C4-2B (cell line): ENCODE data around the gene RAB6C.
"Not testable (repeated sequence)": the region's sequence is repeated elsewhere in the genome, so short reads cannot be mapped to it uniquely, and the experiment has no call there.

Source experiments
- ZFX ChIP-seq: fragments of 450-650 bp; IDR thresholded peaks from 2 replicates; pipeline ENCODE4 v1.6.1; 2017
- TF ChIP-seq, protein P1 (sequence below): fragments of 450-650 bp; conservative IDR thresholded peaks from 2 replicates; pipeline ENCODE4 v1.5.1; 2017; ENCODE audit warnings: mild to moderate bottlenecking

DNA sequence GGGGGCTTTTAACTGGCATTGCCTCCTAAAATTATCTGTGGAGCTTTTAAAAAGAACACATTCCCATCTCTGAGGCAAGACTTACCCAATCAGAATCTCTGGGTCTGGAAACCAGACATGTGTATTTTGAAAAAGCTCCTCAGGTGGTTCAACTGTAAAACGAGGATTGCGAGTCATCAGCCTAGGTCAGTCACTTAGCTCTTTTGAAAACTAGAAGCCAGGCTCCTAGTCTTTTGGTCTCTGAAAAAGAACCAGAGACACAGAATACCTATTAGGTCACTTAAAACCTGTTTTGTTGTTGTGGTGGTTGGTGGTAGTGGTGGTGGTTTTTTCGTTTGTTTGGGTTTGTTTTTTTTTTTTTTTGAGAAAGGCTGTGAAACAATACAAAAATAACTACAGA, 2.5 kb upstream of the RAB6C start:
- TF ChIP-seq, protein P1, sequence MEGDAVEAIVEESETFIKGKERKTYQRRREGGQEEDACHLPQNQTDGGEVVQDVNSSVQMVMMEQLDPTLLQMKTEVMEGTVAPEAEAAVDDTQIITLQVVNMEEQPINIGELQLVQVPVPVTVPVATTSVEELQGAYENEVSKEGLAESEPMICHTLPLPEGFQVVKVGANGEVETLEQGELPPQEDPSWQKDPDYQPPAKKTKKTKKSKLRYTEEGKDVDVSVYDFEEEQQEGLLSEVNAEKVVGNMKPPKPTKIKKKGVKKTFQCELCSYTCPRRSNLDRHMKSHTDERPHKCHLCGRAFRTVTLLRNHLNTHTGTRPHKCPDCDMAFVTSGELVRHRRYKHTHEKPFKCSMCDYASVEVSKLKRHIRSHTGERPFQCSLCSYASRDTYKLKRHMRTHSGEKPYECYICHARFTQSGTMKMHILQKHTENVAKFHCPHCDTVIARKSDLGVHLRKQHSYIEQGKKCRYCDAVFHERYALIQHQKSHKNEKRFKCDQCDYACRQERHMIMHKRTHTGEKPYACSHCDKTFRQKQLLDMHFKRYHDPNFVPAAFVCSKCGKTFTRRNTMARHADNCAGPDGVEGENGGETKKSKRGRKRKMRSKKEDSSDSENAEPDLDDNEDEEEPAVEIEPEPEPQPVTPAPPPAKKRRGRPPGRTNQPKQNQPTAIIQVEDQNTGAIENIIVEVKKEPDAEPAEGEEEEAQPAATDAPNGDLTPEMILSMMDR: not testable (repeated sequence)
- TF ChIP-seq ZFX: not testable (repeated sequence)
